ENCODE results near the gene ITGB7.
"Not testable (repeated sequence)": the region's sequence is repeated elsewhere in the genome, so short reads cannot be mapped to it uniquely, and the experiment has no call there.

ITGB7 gene

DNA sequence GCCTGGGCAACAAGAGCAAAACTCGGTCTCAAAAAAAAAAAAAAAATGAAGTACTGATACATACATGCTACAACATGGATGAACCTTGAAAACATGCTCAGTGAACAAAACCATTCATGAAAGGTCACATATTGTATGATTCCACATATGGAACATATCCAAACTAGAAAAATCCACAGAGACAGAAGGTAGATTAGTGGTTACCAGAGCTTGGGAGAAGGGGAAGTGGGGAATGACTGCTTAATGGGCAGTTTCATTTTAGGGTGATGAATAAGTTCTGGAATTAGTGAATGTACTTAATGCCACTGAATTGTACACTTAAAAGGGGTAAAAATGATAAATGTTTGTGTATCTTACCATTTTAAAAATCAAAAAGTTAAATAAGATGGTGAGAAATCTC lies 2.7 kb downstream of the ITGB7 start:
- Histone ChIP-seq H3K9me3 (no peaks in the 10 kb centered on the region), H3K4me1 (no peaks in the 10 kb centered on the region), H3K4me3 (no peak overlapping the region), H3K27me3 (ENCODE audit: low read depth) (no peaks in the 10 kb centered on the region), H3K36me3 (replicated peaks) (no peaks in the 10 kb centered on the region)
- in situ Hi-C loops (cut with MboI; ENCODE audit: low sequenced_read_pairs), result loop anchor here (10.0 kb wide), 1 partner anchor 310 kb away; no protein-coding TSS in a partner anchor
- DNase-seq (ENCODE audit: low spot score in 2 of 2), result no peak

GRCh38 chr12:53202316-53202715 lies 4.7 kb downstream of the ITGB7 start:
- not testable (repeated sequence) for H3K36me3 ChIP-seq (replicated peaks); DNase-seq (ENCODE audit: low spot score in 2 of 2); H3K9me3 ChIP-seq; H3K4me3 ChIP-seq; H3K4me1 ChIP-seq; H3K27me3 ChIP-seq (ENCODE audit: low read depth)
- in situ Hi-C loops (cut with MboI; ENCODE audit: low sequenced_read_pairs), result loop anchor here (10.0 kb wide), 1 partner anchor 312 kb away; no protein-coding TSS in a partner anchor

GRCh38 chr12:53201639-53202038 lies 5.4 kb downstream of the ITGB7 start:
- H3K4me3 ChIP-seq, result no peak overlapping the region
- in situ Hi-C loops (cut with MboI; ENCODE audit: low sequenced_read_pairs), result loop anchor here (10.0 kb wide), 1 partner anchor 313 kb away; no protein-coding TSS in a partner anchor
- no peaks in the 10 kb centered on the region for H3K27me3 ChIP-seq (ENCODE audit: low read depth)
- H3K36me3 ChIP-seq (replicated peaks), result no peaks in the 10 kb centered on the region
- no peaks in the 10 kb centered on the region for H3K9me3 ChIP-seq
- H3K4me1 ChIP-seq, result no peaks in the 10 kb centered on the region
- no peak for DNase-seq (ENCODE audit: low spot score in 2 of 2)

DNA sequence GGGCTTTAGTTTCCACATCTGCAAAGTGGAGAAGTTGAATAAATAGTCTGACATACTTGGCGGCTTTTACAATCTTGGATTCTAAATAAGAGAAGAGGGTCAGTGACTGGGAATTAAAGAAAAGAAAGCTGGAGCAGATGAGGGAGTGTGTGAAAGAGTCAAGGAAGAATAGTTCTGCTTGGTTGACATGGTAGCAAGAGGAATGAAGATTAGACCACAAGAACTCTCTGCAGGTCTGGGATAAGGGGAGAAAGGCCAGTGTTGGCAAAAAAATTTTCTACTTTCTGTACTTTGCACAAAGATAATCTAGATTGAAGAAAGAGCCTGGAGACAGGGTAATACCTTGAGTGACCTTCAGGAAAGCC lies 5.9 kb downstream of the ITGB7 start:
- Histone ChIP-seq H3K9me3 (no peaks in the 10 kb centered on the region), H3K4me3 (no peak overlapping the region), H3K36me3 (replicated peaks) (no peaks in the 10 kb centered on the region), H3K4me1 (no peaks in the 10 kb centered on the region), H3K27me3 (ENCODE audit: low read depth) (no peaks in the 10 kb centered on the region)
- no peak for DNase-seq (ENCODE audit: low spot score in 2 of 2)
- in situ Hi-C loops (cut with MboI; ENCODE audit: low sequenced_read_pairs), result loop anchor here (10.0 kb wide), 1 partner anchor 314 kb away; no protein-coding TSS in a partner anchor

DNA sequence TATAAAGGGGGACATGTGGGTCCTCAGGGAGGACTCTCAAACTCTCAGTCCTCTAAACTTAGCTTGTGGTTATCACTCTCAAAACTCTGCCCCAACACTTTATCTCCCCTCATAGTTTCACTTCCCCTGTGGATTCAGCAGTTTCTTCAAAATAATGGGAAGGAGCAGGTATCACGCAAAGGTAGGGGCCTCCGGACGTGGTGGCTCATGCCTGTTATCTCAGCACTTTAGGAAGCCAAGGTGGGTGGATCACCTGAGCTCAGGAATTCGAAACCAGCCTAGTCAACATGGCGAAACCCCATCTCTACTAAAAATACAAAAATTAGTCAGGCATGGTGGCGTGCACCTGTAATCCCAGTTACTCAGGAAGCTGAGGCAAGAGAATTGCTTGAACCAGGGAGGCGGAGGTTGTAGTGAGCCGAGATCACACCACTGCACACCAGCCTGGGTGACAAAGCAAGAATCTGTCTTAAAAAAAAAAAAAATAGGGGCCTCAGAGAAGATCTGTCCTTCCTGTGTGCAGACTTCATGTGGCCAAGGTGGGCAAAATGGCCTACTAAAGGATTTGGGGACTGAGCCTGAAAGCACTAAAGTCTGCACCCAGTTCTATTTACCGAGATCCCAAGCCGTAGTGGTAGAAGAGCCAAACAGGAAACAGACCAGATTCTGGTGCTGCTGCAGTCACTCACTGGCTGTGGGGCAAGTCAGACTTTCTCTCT lies 6.4 kb downstream of the ITGB7 start:
- Histone ChIP-seq H3K4me3 (no peak overlapping the region), H3K9me3 (no peaks in the 10 kb centered on the region), H3K4me1 (no peaks in the 10 kb centered on the region), H3K27me3 (ENCODE audit: low read depth) (no peaks in the 10 kb centered on the region), H3K36me3 (replicated peaks) (no peaks in the 10 kb centered on the region)
- no peak for DNase-seq (ENCODE audit: low spot score in 2 of 2)
- in situ Hi-C loops (cut with MboI; ENCODE audit: low sequenced_read_pairs), result loop anchor here (10.0 kb wide), 1 partner anchor 314 kb away; no protein-coding TSS in a partner anchor

DNA sequence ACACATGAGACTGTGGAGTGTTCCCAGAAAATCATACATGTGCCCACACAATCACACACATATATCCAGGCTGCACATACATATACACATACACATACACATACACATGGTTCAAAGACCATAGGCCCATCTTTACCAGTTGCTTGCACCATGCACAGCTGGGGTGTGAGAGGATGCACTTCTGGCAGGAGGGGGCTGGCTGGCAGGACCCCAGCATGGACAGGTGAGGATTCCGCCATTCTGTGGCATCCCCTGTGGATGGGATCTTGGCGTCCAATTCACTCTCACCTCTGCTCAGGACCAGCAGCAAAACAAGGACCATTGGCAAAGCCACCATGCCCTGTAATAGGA lies 7.0 kb downstream of the ITGB7 start:
- no peaks in the 10 kb centered on the region for H3K9me3 ChIP-seq

DNA sequence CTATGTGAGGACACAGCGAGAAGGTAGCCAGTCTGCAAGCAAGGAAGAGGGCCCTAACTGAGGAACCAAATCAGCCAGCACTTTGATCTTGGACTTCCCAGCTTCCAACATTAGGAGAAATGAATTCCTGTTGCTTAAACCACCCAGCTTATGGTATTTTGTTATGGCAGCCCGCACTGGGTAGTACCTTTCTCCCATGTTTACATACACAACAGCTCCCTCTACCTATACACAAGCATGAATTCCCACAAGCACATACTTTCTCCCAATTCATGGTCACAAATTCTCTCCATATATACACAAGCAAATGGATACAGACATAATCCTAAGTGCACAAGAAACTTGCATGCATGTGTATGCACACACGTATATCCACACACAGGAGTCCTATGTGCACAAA lies 7.4 kb downstream of the ITGB7 start:
- no peaks in the 10 kb centered on the region for H3K36me3 ChIP-seq (replicated peaks)
- no peak for DNase-seq (ENCODE audit: low spot score in 2 of 2)
- H3K4me1 ChIP-seq, result no peaks in the 10 kb centered on the region
- H3K9me3 ChIP-seq, result no peaks in the 10 kb centered on the region
- H3K27me3 ChIP-seq (ENCODE audit: low read depth), result no peaks in the 10 kb centered on the region
- no peak overlapping the region for H3K4me3 ChIP-seq
- in situ Hi-C loops (cut with MboI; ENCODE audit: low sequenced_read_pairs), result loop anchor here (10.0 kb wide), 1 partner anchor 315 kb away; no protein-coding TSS in a partner anchor

More for the DNA sequence above, 7.0 kb downstream of the ITGB7 start:
- DNase-seq (ENCODE audit: low spot score in 2 of 2), result no peak
- Histone ChIP-seq H3K36me3 (replicated peaks) (no peaks in the 10 kb centered on the region), H3K27me3 (ENCODE audit: low read depth) (no peaks in the 10 kb centered on the region), H3K4me1 (no peaks in the 10 kb centered on the region), H3K4me3 (no peak overlapping the region)
- in situ Hi-C loops (cut with MboI; ENCODE audit: low sequenced_read_pairs), result loop anchor here (10.0 kb wide), 1 partner anchor 315 kb away; no protein-coding TSS in a partner anchor

- Histone ChIP-seq H3K4me1 (no peaks in the 10 kb centered on the region), H3K27me3 (ENCODE audit: low read depth) (no peaks in the 10 kb centered on the region), H3K9me3 (no peaks in the 10 kb centered on the region), H3K36me3 (replicated peaks) (no peaks in the 10 kb centered on the region), H3K4me3 (no peak overlapping the region)
- in situ Hi-C loops (cut with MboI; ENCODE audit: low sequenced_read_pairs), result no loop called here
- no peak for DNase-seq (ENCODE audit: low spot score in 2 of 2)
These were observed 8.5 kb downstream of the ITGB7 start for GRCh38 chr12:53198486-53199110.

DNA sequence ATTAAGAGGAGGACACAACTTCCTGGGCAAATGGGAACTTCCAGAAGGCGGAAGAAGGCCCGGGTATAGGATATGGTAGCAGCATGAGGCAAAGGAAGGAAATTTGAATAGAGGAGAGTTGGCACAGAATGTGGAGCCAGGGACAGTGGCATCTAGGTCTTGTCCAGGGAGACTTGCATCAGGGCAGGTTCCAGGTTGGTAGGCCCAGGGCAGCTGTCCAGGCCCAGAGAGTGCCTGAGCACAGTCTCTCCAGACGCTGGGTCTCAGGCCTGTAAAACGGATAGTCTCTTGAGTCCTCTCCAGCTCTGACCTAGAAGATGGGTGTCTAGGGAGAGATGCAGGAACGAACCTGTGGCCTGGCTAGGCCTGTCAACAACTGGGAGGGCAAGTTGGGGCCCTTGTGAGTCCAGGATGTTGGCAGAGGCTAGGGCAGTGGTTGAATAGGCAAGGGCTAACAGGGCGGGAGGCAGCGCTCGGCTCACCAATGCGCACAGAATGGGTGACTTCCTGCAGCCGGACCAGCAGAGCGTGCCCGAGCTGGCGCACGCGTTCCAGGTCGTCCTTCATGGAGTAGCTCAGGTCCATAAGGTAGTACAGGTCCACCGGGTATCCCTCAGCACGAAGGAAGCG lies 9.9 kb downstream of the ITGB7 start:
- no peaks in the 10 kb centered on the region for H3K27me3 ChIP-seq (ENCODE audit: low read depth)
- no peaks in the 10 kb centered on the region for H3K4me1 ChIP-seq
- in situ Hi-C loops (cut with MboI; ENCODE audit: low sequenced_read_pairs), result no loop called here
- H3K36me3 ChIP-seq (replicated peaks), result no peaks in the 10 kb centered on the region
- no peak for DNase-seq (ENCODE audit: low spot score in 2 of 2)
- no peak overlapping the region for H3K4me3 ChIP-seq
- H3K9me3 ChIP-seq, result no peaks in the 10 kb centered on the region

DNA sequence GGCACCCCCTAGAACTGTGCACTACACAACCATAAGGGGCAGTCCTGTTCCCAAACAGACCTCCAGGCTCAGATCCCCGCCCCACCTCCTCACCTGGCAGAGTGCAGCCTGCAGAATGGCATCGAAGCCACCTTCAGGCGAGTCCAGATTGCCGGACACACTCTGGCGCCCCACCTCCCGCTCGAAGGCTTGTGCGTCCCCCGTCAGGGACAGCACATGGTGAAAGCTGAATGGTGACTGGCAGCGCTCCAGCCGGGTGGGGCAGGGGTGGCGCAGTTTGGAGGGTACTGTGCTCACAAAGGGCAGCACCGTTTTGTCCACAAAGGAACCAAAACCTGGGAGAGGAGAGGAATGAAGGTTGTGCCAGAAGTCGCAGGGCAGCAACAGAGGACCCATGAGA lies 10.6 kb downstream of the ITGB7 start:
- no peak for DNase-seq (ENCODE audit: low spot score in 2 of 2)
- Histone ChIP-seq H3K4me3 (no peak overlapping the region), H3K9me3 (no peaks in the 10 kb centered on the region), H3K27me3 (ENCODE audit: low read depth) (no peaks in the 10 kb centered on the region), H3K36me3 (replicated peaks) (no peaks in the 10 kb centered on the region), H3K4me1 (no peaks in the 10 kb centered on the region)
- in situ Hi-C loops (cut with MboI; ENCODE audit: low sequenced_read_pairs), result no loop called here

GRCh38 chr12:53195516-53196420 lies 11.3 kb downstream of the ITGB7 start:
- Histone ChIP-seq H3K27me3 (ENCODE audit: low read depth) (no peaks in the 10 kb centered on the region), H3K4me3 (no peak overlapping the region), H3K9me3 (no peaks in the 10 kb centered on the region), H3K4me1 (no peaks in the 10 kb centered on the region), H3K36me3 (replicated peaks) (no peaks in the 10 kb centered on the region)
- in situ Hi-C loops (cut with MboI; ENCODE audit: low sequenced_read_pairs), result no loop called here
- no peak for DNase-seq (ENCODE audit: low spot score in 2 of 2)

GRCh38 chr12:53194973-53195372 lies 12.1 kb downstream of the ITGB7 start:
- H3K9me3 ChIP-seq, result no peaks in the 10 kb centered on the region
- H3K36me3 ChIP-seq (replicated peaks), result no peaks in the 10 kb centered on the region; the same call in 1 of the 2 replicates
- no peaks in the 10 kb centered on the region for H3K4me1 ChIP-seq
- in situ Hi-C loops (cut with MboI; ENCODE audit: low sequenced_read_pairs), result no loop called here
- no peak for DNase-seq (ENCODE audit: low spot score in 2 of 2)
- H3K27me3 ChIP-seq (ENCODE audit: low read depth), result no peaks in the 10 kb centered on the region
- no peak overlapping the region for H3K4me3 ChIP-seq

DNA sequence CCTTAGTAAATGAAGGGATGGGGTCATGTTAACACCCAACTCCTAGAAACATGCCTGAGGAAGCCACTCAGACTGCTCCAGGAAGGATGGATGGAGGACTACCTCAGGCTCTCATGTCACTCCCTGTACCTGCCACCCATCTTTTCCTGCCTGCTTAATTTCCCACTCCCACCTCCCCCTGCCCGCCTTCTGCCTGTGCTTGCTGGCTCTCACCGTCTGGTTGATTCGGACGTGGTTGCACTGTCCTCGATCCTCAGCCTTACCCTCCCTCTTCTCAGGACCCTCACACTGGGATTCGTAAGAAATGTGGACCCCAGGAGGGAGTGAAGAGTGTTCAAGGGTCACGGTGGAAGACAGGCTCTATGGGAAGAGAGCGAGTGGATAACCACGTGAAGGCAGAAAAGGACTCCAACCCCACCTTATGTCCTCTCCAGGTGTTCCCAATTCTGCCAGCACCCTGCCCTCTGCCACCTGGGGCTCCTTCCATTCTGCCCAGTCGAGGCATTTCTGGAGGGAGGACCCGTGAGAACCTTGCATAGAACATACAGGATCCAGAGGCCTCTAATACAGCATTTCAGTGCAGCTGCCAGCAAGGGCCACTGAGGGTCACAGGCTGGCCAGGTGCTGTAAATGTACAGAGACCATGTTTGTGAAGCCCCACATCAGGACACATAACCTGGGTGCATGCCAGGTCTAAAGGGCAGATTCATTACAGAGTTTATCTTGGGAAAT lies 12.9 kb downstream of the ITGB7 start:
- Histone ChIP-seq H3K9me3 (no peaks in the 10 kb centered on the region), H3K4me3 (no peak overlapping the region), H3K27me3 (ENCODE audit: low read depth) (no peaks in the 10 kb centered on the region), H3K36me3 (replicated peaks) (no peaks in the 10 kb centered on the region; the same call in 1 of the 2 replicates), H3K4me1 (no peaks in the 10 kb centered on the region)
- DNase-seq (ENCODE audit: low spot score in 2 of 2), result no peak
- in situ Hi-C loops (cut with MboI; ENCODE audit: low sequenced_read_pairs), result no loop called here
